IMR-90 (cell line): Measurements from ENCODE around the gene PHF21A. TPM values are rescaled to one million over a fixed set of nuclear protein-coding genes. Genes with fewer than 3 reads are reported as not detected.

ENCODE experiments used
- ATAC-seq: fragments of 200-7000 bp; cut with Tn5 transposase; 2 replicates; pipeline ENCODE4 v1.9.1; 2020; ENCODE audit warnings: low read depth, mild to moderate bottlenecking, moderate library complexity
- BruUV-seq: library from RNA; stranded (reverse); fragments of 400-500 nt; replicated peaks from 2 replicates; lab custom pipeline; 2021; lab: Mats Ljungman, UMichigan
- CTCF ChIA-PET: fragments of 300-600 bp; formaldehyde crosslinking; extraction: SDS; loops from one replicate; lab custom pipeline; 2021; ENCODE audit warnings: antibody characterized with exemption; lab: Yijun Ruan, JAX
- POLR2A ChIA-PET: fragments of 300-600 bp; sonication (Branson Sonifier 250); formaldehyde crosslinking; loops from one replicate; lab custom pipeline; 2022; ENCODE audit warnings: antibody characterized with exemption; ENCODE audit not compliant: unreplicated experiment; lab: Charles Lee
- DNase-seq: peaks from one replicate; pipeline ENCODE4 v3.0.0; 2013
- H2AFZ ChIP-seq: replicated peaks from 2 replicates; pipeline ENCODE3; 2013; ENCODE audit warnings: low read length, mild to moderate bottlenecking; ENCODE audit not compliant: poor library complexity
- H2AK5ac ChIP-seq: 2 replicates; pipeline ENCODE4 v1.6.1; 2013; ENCODE audit warnings: low read depth, low read length, inconsistent platforms
- H2AK9ac ChIP-seq: replicated peaks from 2 replicates; pipeline ENCODE3; 2013; ENCODE audit warnings: mild to moderate bottlenecking, low read depth, low read length, moderate library complexity; ENCODE audit not compliant: poor library complexity
- H2BK120ac ChIP-seq: 2 replicates; pipeline ENCODE4 v1.6.1; 2013; ENCODE audit warnings: low read depth, low read length, inconsistent platforms
- H2BK15ac ChIP-seq: 3 replicates; pipeline ENCODE4 v1.6.1; 2013; ENCODE audit warnings: low read depth, low read length, inconsistent platforms
- H2BK20ac ChIP-seq: 2 replicates; pipeline ENCODE4 v1.6.1; 2013; ENCODE audit warnings: low read depth, mild to moderate bottlenecking, inconsistent platforms, low read length, moderate library complexity
- H2BK5ac ChIP-seq: 2 replicates; pipeline ENCODE4 v1.6.1; 2013; ENCODE audit warnings: mild to moderate bottlenecking, low read depth, low read length, inconsistent platforms; ENCODE audit not compliant: poor library complexity, severe bottlenecking
- H3K14ac ChIP-seq: replicated peaks from 2 replicates; pipeline ENCODE4 v1.6.1; 2013; ENCODE audit warnings: low read depth, low read length, inconsistent platforms
- H3K18ac ChIP-seq: 2 replicates; pipeline ENCODE4 v1.6.1; 2013; ENCODE audit warnings: low read depth, low read length, control low read depth
- H3K23ac ChIP-seq: 2 replicates; pipeline ENCODE4 v1.6.1; 2013; ENCODE audit warnings: low read depth, low read length, inconsistent platforms
- H3K27ac ChIP-seq: 2 replicates; pipeline ENCODE4 v1.5.1; 2013; ENCODE audit warnings: mild to moderate bottlenecking, control low read depth, low read length; ENCODE audit not compliant: insufficient read depth
- H3K27me3 ChIP-seq: 2 replicates; pipeline ENCODE4 v1.6.1; 2013; ENCODE audit warnings: low read length; ENCODE audit not compliant: control insufficient read depth, insufficient read depth
- H3K36me3 ChIP-seq: 2 replicates; pipeline ENCODE4 v1.6.1; 2013; ENCODE audit warnings: low read length, mixed read lengths; ENCODE audit not compliant: control insufficient read depth, insufficient read depth
- H3K4ac ChIP-seq: 2 replicates; pipeline ENCODE4 v1.6.1; 2013; ENCODE audit warnings: low read depth, low read length, inconsistent platforms
- H3K4me1 ChIP-seq: 2 replicates; pipeline ENCODE4 v1.6.1; 2013; ENCODE audit warnings: low read length, mixed read lengths; ENCODE audit not compliant: control insufficient read depth, insufficient read depth
- H3K4me2 ChIP-seq: 2 replicates; pipeline ENCODE4 v1.6.1; 2013; ENCODE audit warnings: low read depth, mild to moderate bottlenecking, control low read depth, low read length, moderate library complexity
- H3K4me3 ChIP-seq: 2 replicates; pipeline ENCODE4 v1.5.1; 2013; ENCODE audit warnings: low read depth, mild to moderate bottlenecking, control low read depth, low read length, moderate library complexity; ENCODE audit not compliant: insufficient read depth
- H3K56ac ChIP-seq: 2 replicates; pipeline ENCODE4 v1.6.1; 2013; ENCODE audit warnings: low read length, inconsistent platforms; ENCODE audit not compliant: insufficient read depth; ENCODE audit errors: extremely low read depth
- H3K79me1 ChIP-seq, 2 experiments: 2 replicates each; pipeline ENCODE4 v1.6.1; 2013; ENCODE audit warnings: low read length in 2 of 2, inconsistent platforms in 1 of 2, low read depth in 1 of 2
- H3K9ac ChIP-seq: 2 replicates; pipeline ENCODE4 v1.6.1; 2013; ENCODE audit warnings: low read depth, low read length, control low read depth
- H3K9me1 ChIP-seq: 2 replicates; pipeline ENCODE4 v1.6.1; 2013; ENCODE audit warnings: low read length, inconsistent platforms; ENCODE audit not compliant: insufficient read depth
- H3K9me3 ChIP-seq: 2 replicates; pipeline ENCODE4 v1.6.1; 2013; ENCODE audit warnings: low read length; ENCODE audit not compliant: control insufficient read depth, insufficient read depth
- H4K20me1 ChIP-seq: 2 replicates; pipeline ENCODE4 v1.6.1; 2013; ENCODE audit warnings: low read length, inconsistent platforms; ENCODE audit not compliant: insufficient read depth
- H4K5ac ChIP-seq: 2 replicates; pipeline ENCODE4 v1.6.1; 2013; ENCODE audit warnings: mild to moderate bottlenecking, low read depth, low read length, control low read depth
- H4K8ac ChIP-seq, 2 experiments: 2 replicates each; pipeline ENCODE4 v1.6.1; 2013; ENCODE audit warnings: low read depth in 2 of 2, low read length in 2 of 2, control low read depth in 1 of 2, inconsistent platforms in 1 of 2
- H4K91ac ChIP-seq: 2 replicates; pipeline ENCODE4 v1.6.1; 2013; ENCODE audit warnings: low read depth, low read length, inconsistent platforms; ENCODE audit not compliant: insufficient read depth
- CHD1 ChIP-seq: IDR thresholded peaks from 2 replicates; pipeline ENCODE4 v1.6.1; 2012; ENCODE audit warnings: low read depth, low read length, improper control_type of control experiment
- CTCF ChIP-seq: conservative IDR thresholded peaks from 2 replicates; pipeline ENCODE4 v1.5.1; 2012; ENCODE audit warnings: mild to moderate bottlenecking, low read depth, low read length, improper control_type of control experiment
- ELK1 ChIP-seq: fragments of 150-350 bp; IDR thresholded peaks from 2 replicates; pipeline ENCODE4 v1.6.1; 2016; ENCODE audit warnings: low read depth, mild to moderate bottlenecking, low read length, moderate library complexity, borderline replicate concordance
- FOS ChIP-seq: fragments of 150-350 bp; IDR thresholded peaks from 2 replicates; pipeline ENCODE4 v1.6.1; 2016; ENCODE audit warnings: low read depth, low read length
- MAFK ChIP-seq: IDR thresholded peaks from 2 replicates; pipeline ENCODE4 v1.6.1; 2012; ENCODE audit warnings: low read depth, low read length, improper control_type of control experiment
- MAZ ChIP-seq: IDR thresholded peaks from 2 replicates; pipeline ENCODE4 v1.6.1; 2012; ENCODE audit warnings: low read depth, mild to moderate bottlenecking, low read length, improper control_type of control experiment, moderate library complexity, borderline replicate concordance
- MXI1 ChIP-seq: IDR thresholded peaks from 2 replicates; pipeline ENCODE4 v1.6.1; 2012; ENCODE audit warnings: low read depth, mild to moderate bottlenecking, low read length, moderate library complexity, borderline replicate concordance
- NFE2L2 ChIP-seq: fragments of 150-350 bp; IDR thresholded peaks from 2 replicates; pipeline ENCODE4 v1.6.1; 2016; ENCODE audit warnings: low read depth, mild to moderate bottlenecking, low read length
- RCOR1 ChIP-seq: IDR thresholded peaks from 2 replicates; pipeline ENCODE4 v1.6.1; 2012; ENCODE audit warnings: mild to moderate bottlenecking, low read length, improper control_type of control experiment; ENCODE audit not compliant: insufficient replicate concordance
- RFX5 ChIP-seq: IDR thresholded peaks from 2 replicates; pipeline ENCODE4 v1.8.0; 2012; ENCODE audit warnings: low read depth, mild to moderate bottlenecking, low read length, moderate library complexity
- WGBS, 2 experiments: methylation state at CpG; one replicate each; pipeline versions ENCODE4 v1.1.5 to v1.1.7; 2013; ENCODE audit warnings: missing lambda C conversion rate in 2 of 2; ENCODE audit not compliant: insufficient read length in 1 of 2; ENCODE audit errors: extremely low coverage in 2 of 2; 5-methylcytosine and 5-hydroxymethylcytosine counted together
- dilution Hi-C: fragments of 300-500 bp; cut with HindIII; formaldehyde crosslinking; loops from one replicate; pipeline ENCODE4 v1.14.3; 2018; ENCODE audit warnings: low sequenced_read_pairs; ENCODE audit not compliant: unreplicated experiment
- in situ Hi-C: fragments of 300-500 bp; cut with MboI; formaldehyde crosslinking; loops from 3 replicates; pipeline ENCODE4 v1.14.3; 2019; ENCODE audit warnings: low sequenced_read_pairs, inconsistent platforms, mixed read lengths
- intact Hi-C: fragments of 100-400 bp; cut with micrococcal nuclease; formaldehyde crosslinking; loops from 2 replicates; pipeline ENCODE4 v1.10.0; 2022
- polyA plus RNA-seq, 3 experiments: library from polyadenylated mRNA; depleted of rRNA; stranded (reverse); fragments of >200 nt; gene quantifications; 2 replicates each; pipeline ENCODE4 v1.2.3, GENCODE V29; 2012; ENCODE audit warnings: low replicate concordance in 1 of 3
- total RNA-seq: library from RNA; depleted of rRNA; stranded (reverse); fragments of >200 nt; gene quantifications from 2 replicates; pipeline ENCODE4 v1.2.3, GENCODE V29; 2012

Gene PHF21A
- total and polyA plus RNA-seq, 2 of the 4 experiments (the other 2 are of a cell fraction) = 9.0 to 20.6 TPM

GRCh38 chr11:45913942-45914635 is 207.2 kb downstream of the PHF21A start:
- no peak overlapping the region for H2BK5ac ChIP-seq
- no peak overlapping the region for H2BK15ac ChIP-seq
- no peak overlapping the region for H3K4me2 ChIP-seq
- H3K4me3 ChIP-seq = no peak overlapping the region
- TF ChIP-seq FOS (no peak), MAFK (no peak), RCOR1 (no peak), MXI1 (no peak), CTCF (no peak), RFX5 (no peak), ELK1 (no peak), NFE2L2 (no peak), CHD1 (no peak), MAZ (no peak)
- H3K9ac ChIP-seq = no peak overlapping the region
- no peak overlapping the region for H2AK9ac ChIP-seq
- no TSS peak for BruUV-seq
- peaks cover 7% of the 10 kb centered on the region; the same call in 1 of the 2 replicates for H4K20me1 ChIP-seq
- H3K9me3 ChIP-seq = no peaks in the 10 kb centered on the region
- no peak overlapping the region for H4K91ac ChIP-seq
- H3K23ac ChIP-seq = no peak overlapping the region
- H3K56ac ChIP-seq = no peak overlapping the region
- no peak overlapping the region for H2BK120ac ChIP-seq
- no peak overlapping the region for H3K18ac ChIP-seq
- H3K4me1 ChIP-seq = no peaks in the 10 kb centered on the region
- peaks cover 34% of the 10 kb centered on the region for H3K36me3 ChIP-seq
- H3K27ac ChIP-seq = no peak overlapping the region
- H2AK5ac ChIP-seq = no peak overlapping the region
- WGBS, 2 experiments = 83% methylated on average over 7 of the region's 22 CpGs; no CpG with 5 or more reads in 1 of the 2 experiments
- H3K79me1 ChIP-seq = peaks cover 18 to 32% of the 10 kb centered on the region in 2 experiments
- no peak for ATAC-seq
- H4K8ac ChIP-seq = no peak overlapping the region
- 0 out of 2 replicates have a peak, but pooled peaks cover 5% of the 10 kb centered on the region for H3K9me1 ChIP-seq
- in situ Hi-C loops (no loop called here), dilution Hi-C loops (no loop called here), intact Hi-C loops (no loop called here)
- DNase-seq = no peak
- no peak overlapping the region for H2AFZ ChIP-seq
- no peak overlapping the region for H3K4ac ChIP-seq
- no peak overlapping the region for H3K14ac ChIP-seq
- no peak overlapping the region for H4K5ac ChIP-seq
- ChIA-PET CTCF (no interaction called here), POLR2A (no interaction called here)
- H2BK20ac ChIP-seq = no peak overlapping the region
- no peaks in the 10 kb centered on the region for H3K27me3 ChIP-seq
